Left lobe of liver (tissue), 2 donors: ENCODE measurements around the gene AQP3. TPM values are rescaled to one million over a fixed set of nuclear protein-coding genes. Genes with fewer than 3 reads are reported as not detected.
"Not testable (repeated sequence)": the region's sequence is repeated elsewhere in the genome, so short reads cannot be mapped to it uniquely, and the experiment has no call there.

Experiments
- ATAC-seq: fragments of 200-7000 bp; cut with Tn5 transposase; one replicate; pipeline ENCODE4 v1.9.1; 2020; ENCODE audit warnings: mild to moderate bottlenecking, moderate library complexity
- DNase-seq: peaks from one replicate; pipeline ENCODE4 v3.0.0-alpha.2; 2020; ENCODE audit warnings: low spot score
- total RNA-seq: library from RNA; stranded (reverse); gene quantifications from one replicate; pipeline ENCODE4 v1.2.1, GENCODE V29; 2021
- donor health status: DM: no; HTN: no; CAD: no; lungs with moderate emphysema.
- donor health status: DM: no; HTN: yes; CAD: no.

AQP3 gene
- total RNA-seq, 1 donor from 2014 or later, result 89.5 TPM

- DNase-seq (no peak), ATAC-seq (no peak)
Observed at GRCh38 chr9:33443464-33444154, 3.8 kb downstream of the AQP3 start.

- DNase-seq (no peak), ATAC-seq (no peak)
Observed at GRCh38 chr9:33443047-33443446, 4.3 kb downstream of the AQP3 start.

- ATAC-seq (no peak), DNase-seq (no peak)
Observed at GRCh38 chr9:33442125-33442524, 5.3 kb downstream of the AQP3 start.

- ATAC-seq (no peak), DNase-seq (no peak)
Observed at GRCh38 chr9:33440609-33441008, 6.8 kb downstream of the AQP3 start.

GRCh38 chr9:33440204-33440603, 7.2 kb downstream of the AQP3 start:
- ATAC-seq, result no peak
- no peak for DNase-seq

- DNase-seq (no peak), ATAC-seq (no peak)
Observed at GRCh38 chr9:33439731-33440130, 7.7 kb downstream of the AQP3 start.

- DNase-seq (no peak), ATAC-seq (no peak)
Observed at GRCh38 chr9:33438926-33439680, 8.3 kb downstream of the AQP3 start.

- DNase-seq (no peak), ATAC-seq (no peak)
Observed at GRCh38 chr9:33437898-33438297, 9.5 kb downstream of the AQP3 start.

- no peak for ATAC-seq
Observed at GRCh38 chr9:33437205-33437604, 10.2 kb downstream of the AQP3 start.

GRCh38 chr9:33436445-33436844, 10.9 kb downstream of the AQP3 start:
- ATAC-seq, result no peak
- no peak for DNase-seq

More at GRCh38 chr9:33437205-33437604, 10.2 kb downstream of the AQP3 start:
- DNase-seq, result no peak

GRCh38 chr9:33435821-33436277, 11.5 kb downstream of the AQP3 start:
- DNase-seq (no peak), ATAC-seq (no peak)

GRCh38 chr9:33434317-33435105, 12.9 kb downstream of the AQP3 start:
- ATAC-seq (no peak), DNase-seq (no peak)

GRCh38 chr9:33433871-33434270, 13.5 kb downstream of the AQP3 start:
- ATAC-seq (no peak), DNase-seq (no peak)

GRCh38 chr9:33431420-33431819, 16.0 kb downstream of the AQP3 start:
- DNase-seq (no peak), ATAC-seq (peak; percentile 60)

- peak; percentile 51 for ATAC-seq
- DNase-seq, result no peak
Observed at GRCh38 chr9:33430942-33431341, 16.5 kb downstream of the AQP3 start.

- DNase-seq (no peak), ATAC-seq (peak; percentile 39)
Observed at GRCh38 chr9:33429256-33429985, 18.0 kb downstream of the AQP3 start.

GRCh38 chr9:33426843-33427293, 20.5 kb downstream of the AQP3 start:
- no peak for ATAC-seq

GRCh38 chr9:33425128-33425533, 22.3 kb downstream of the AQP3 start:
- DNase-seq (no peak), ATAC-seq (peak; percentile 73)

More at GRCh38 chr9:33426843-33427293, 20.5 kb downstream of the AQP3 start:
- DNase-seq, result no peak

GRCh38 chr9:33424492-33424891, 22.9 kb downstream of the AQP3 start:
- not testable (repeated sequence) for DNase-seq, ATAC-seq

GRCh38 chr9:33424043-33424442, 23.4 kb downstream of the AQP3 start:
- ATAC-seq, DNase-seq: not testable (repeated sequence)
